Stimulated activated CD4-positive, alpha-beta T cell treated with anti-CD3 and anti-CD28 coated beads, Interleukin-2, amount 100 ng/mL, for 48 hours (primary cell): ENCODE measurements around the gene CASQ2.

Source experiments
- DNase-seq, 2 donors: peaks; one replicate each; pipeline ENCODE4 v3.0.0-alpha.2; 2020

CASQ2 gene

DNA sequence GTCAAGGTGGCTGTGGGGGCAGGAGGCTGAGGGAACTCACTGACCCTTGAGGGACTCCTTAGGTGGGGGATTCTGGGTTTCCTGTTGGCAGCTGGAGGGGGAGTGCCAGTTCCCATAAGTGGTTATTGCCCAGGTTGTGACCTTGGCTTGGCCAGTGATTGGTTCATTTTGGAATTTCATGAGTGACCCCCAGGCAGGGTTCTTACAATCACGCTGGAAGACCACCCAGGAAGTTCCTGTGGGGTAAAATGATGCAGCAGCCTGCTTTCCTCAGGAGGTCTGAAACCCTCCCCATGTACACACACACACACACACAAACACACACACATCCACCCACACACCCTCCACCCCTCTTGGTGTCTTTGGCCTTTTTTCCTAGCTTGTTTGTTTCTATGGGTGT is 109.9 kb downstream of the CASQ2 start:
- no peak for DNase-seq

DNA sequence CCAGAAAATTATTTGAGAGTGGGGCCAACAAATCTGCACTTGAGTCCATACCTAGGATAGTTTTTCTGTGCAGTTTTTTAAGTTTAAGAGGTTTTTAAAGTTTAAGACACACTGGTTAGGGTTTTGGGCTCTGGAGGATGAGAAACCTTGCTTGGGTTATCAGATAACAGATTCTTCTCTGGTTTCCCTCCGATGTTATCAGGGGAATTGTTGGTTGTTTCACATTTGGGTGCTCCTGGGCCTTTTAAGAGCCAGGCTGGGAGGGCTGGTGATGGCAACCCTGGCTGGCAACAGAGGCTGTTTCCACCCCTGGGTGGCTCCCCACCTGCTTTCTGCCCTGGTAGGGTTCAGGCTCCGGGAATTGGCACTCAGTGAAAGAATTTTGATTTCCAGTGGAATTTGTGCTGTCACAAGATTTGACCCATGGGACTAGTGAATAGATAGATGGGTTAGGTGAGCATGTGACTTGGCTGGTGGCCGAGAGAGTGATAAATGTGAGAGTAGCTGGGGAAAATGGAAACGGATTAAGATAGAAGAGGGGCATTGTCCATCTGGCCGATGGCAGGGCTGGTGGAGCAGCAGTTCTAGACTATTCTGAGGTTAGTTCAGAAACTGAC is 111.9 kb downstream of the CASQ2 start:
- no peak for DNase-seq

DNA sequence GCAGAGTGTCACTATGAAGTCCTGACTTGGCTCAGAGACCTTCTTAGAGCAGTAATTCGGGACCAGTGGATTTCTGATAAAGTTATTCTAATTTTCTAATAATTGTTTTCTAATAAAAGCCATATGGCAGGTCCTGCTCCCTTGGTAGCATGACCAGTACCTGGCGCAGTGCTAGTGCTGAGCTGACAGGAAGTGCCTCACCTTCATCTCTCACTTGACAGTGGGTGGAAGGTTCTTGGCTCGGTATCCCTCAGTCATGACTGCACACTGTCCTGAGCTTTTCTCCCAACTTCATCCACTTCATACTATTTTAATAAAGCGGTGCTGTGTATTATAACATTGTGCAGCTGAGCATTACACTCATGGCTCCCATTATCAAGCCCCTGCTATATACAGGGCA is 112.6 kb downstream of the CASQ2 start:
- no peak for DNase-seq

DNA sequence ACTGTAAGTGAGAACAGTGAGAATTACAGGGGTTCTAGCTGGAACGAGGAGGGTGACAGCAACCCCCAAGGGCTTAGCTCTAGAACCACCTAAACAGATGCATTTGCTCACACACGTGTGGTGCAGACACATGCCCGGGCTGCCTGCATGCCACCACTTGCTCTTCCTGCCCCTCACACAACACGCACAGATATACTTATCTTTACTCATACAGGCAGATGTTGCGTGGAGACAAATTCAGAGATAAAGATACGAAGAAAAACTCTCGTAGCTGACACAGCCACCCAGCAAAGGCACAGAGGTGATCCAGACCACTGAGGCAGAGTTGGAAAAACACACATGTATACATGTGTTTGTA is 113.2 kb downstream of the CASQ2 start:
- no peak for DNase-seq

DNA sequence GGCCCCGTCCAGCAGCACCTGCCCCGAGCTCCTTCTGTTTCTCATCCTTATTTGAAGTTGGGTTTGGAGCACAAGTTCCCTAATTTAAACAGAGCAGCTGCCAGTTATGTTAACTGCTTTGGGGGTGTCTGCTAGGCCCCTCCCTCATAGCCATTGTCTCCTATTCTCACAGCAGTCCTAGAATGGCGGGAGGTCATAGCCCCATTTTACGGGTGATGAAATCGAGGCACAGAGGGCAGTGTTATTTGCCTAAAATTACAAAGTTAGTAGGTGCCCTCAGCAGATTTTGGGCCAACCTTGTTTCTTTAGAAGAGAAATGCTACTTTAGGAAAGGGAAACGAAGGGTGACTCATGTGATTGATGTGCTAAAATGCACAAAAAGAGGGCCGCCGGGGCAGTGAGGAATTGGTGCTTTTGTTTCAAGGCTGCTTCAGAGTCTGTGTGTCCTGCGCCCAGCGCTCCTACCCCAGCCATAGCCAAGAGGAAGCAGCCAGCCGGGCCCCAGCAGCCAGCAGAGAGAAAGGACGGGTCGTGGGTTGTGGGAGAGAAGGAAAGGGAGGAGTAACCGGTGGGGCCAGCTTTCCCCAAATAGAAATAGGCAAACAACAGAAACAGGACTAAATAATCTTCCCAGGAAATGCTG is 113.7 kb downstream of the CASQ2 start:
- no peak for DNase-seq

DNA sequence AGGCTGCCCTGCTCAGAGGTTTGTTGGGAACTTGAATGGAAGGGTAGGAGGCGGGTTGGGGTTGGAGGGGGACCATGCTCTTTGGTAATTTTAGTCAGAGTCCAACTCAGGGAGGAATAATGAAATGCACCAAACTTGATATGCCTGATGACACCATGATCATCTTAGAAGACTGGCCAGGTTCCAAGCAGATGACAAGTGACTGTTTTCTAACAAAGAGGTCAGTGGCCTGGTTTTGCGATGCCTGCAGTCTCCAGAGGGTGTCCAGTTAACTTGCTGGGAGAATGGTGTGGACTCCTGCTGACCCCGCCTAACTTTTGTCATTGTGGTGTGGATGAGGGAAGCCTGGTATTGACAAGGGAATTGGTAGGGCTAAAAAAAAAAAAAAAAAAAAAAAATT is 114.4 kb downstream of the CASQ2 start:
- DNase-seq = no peak

DNA sequence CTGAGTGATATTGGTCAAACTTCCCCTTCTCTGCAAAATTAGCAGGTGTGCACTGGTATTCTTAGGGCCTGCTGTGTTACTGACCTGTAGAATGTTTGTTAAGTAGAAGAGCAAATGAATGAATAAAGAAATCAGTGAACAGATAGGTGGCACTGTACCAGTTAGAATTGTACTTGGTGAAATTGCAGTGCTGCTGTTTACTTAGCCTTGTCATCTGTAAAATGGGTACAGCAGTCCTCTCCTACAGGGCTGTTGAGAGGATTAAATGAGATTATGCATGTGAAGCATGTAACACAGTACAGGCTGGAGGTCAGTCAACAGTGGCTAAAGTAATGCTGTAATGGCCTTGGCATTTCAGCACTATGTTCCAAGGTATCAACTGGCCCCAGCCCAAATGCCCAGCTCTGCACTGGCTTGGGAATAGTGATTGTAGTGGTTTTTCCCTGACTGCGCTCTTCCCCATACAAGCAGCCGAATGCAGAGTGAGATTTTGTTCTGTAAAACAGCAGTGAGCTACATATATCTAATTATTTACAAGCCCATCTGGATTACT is 116.2 kb downstream of the CASQ2 start:
- no peak for DNase-seq

DNA sequence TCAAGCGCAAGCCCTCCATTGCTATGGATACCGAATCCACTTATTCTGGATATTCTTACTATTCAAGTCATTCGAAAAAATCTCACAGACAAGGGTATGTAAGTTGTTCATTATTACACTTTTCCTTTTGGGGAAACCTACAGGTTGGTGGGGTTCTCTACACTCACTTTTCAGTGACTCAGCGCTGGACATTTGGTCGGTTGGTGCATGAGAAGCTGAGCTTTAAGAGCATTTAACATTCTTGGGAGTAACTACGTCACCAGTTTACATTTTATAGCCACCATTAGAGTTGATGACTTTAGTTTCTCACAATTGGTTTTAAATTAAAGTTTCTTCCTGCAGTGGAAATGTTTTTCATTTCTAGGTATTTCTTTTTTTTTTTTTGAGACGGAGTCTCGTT is 117.1 kb downstream of the CASQ2 start:
- no peak for DNase-seq

DNA sequence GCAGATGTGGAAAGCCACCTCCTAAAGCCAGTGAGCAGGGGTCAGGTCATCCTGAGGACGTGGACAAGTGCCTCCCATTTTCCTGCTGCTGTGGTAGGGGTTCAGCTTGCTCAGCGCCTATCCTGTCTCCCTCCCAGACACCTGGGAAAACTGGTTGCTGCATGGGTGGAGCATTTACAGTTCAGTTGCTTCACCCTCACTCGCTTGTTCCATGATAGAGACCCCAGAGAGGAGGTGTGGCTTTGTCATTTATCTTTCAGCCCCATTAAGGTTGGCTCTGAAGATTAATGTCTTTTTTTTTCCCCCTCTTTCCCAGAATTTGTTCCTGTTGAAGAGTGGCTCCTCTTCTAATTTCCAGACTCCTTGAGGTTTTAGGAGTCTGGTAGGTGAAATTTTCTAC is 117.6 kb downstream of the CASQ2 start:
- DNase-seq = no peak
